Thyroid gland (tissue), 4 donors: ENCODE results near the gene TRANK1.

ENCODE experiments used
- POLR2A ChIP-seq, 2 donors: fragments of 450-650 bp; IDR thresholded peaks; one replicate each; pipeline ENCODE4 v1.6.1; 2017; ENCODE audit warnings: antibody characterized with exemption in 2 of 2, mild to moderate bottlenecking in 2 of 2, moderate library complexity in 1 of 2
- TF ChIP-seq, protein P1 (sequence below), 6 experiments: fragments of 200-600 bp in 3 of 6; fragments of 450-650 bp in 3 of 6; sonication (generic) in 3 of 6; IDR thresholded peaks; one replicate each; pipeline ENCODE4 v1.5.1; 2016 to 2019; ENCODE audit warnings: antibody characterized with exemption in 6 of 6, mild to moderate bottlenecking in 2 of 6, inconsistent platforms in 1 of 6, moderate library complexity in 1 of 6

- no peak for TF ChIP-seq POLR2A (IDR thresholded peaks at IDR 0.05)
- TF ChIP-seq, protein P1, sequence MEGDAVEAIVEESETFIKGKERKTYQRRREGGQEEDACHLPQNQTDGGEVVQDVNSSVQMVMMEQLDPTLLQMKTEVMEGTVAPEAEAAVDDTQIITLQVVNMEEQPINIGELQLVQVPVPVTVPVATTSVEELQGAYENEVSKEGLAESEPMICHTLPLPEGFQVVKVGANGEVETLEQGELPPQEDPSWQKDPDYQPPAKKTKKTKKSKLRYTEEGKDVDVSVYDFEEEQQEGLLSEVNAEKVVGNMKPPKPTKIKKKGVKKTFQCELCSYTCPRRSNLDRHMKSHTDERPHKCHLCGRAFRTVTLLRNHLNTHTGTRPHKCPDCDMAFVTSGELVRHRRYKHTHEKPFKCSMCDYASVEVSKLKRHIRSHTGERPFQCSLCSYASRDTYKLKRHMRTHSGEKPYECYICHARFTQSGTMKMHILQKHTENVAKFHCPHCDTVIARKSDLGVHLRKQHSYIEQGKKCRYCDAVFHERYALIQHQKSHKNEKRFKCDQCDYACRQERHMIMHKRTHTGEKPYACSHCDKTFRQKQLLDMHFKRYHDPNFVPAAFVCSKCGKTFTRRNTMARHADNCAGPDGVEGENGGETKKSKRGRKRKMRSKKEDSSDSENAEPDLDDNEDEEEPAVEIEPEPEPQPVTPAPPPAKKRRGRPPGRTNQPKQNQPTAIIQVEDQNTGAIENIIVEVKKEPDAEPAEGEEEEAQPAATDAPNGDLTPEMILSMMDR (IDR thresholded peaks at IDR 0.05): no peak
Observed at GRCh38 chr3:36842275-36842674, 102.6 kb downstream of the TRANK1 start.
